ENCODE results near the gene FRG2C.
"Not testable (repeated sequence)": the region's sequence is repeated elsewhere in the genome, so short reads cannot be mapped to it uniquely, and the experiment has no call there.

Gene FRG2C

DNA sequence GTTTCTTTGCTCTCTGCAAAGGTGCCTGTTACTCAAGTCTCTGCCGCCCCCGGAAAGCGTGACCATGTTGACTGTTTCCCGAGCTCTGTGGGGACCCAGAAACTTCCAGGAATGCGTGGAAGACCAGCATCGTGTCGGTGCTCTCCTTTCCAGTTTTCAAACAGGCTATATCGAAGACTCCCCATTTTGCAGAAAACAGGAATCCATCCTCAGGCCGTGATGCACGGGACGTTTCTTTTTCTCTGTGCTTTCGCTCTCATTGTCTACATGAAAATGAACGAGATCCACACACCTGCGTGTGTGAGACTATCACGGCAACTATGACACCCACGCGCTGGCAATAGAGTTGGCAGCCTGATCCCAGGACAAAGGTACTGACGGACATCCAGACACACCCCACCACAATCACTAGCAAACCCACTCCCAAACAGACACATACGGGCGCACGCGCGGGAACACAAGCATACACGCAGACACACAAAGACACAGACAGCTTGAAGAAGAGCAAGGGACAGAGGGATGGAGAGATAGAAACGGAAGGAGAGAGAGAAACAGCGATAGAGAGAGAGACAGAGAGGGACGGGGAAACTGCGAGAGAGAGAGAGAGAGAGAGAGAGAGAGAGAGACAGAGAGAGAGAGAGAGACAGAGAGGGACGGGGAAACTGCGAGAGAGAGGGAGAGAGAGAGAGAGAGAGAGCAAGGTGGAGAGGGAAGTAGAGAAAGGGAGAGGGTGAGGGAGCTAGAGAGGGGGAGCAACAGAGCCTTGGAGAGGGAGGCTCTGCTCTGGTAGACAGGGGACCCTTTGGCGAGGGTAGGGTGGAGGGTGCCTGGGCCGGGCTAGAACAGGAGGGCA lies 7.4 kb downstream of the FRG2C start:
- H3K36me3 ChIP-seq (ENCODE audit: control insufficient read depth, insufficient read depth, low read length); H3K4me1 ChIP-seq (ENCODE audit: control insufficient read depth, insufficient read depth, low read length); H3K9me3 ChIP-seq (ENCODE audit: control insufficient read depth, insufficient read depth, low read length); H3K9ac ChIP-seq (ENCODE audit: low read depth, low read length): not testable (repeated sequence)
- peaks cover 77% of the 10 kb centered on the region for H3K27me3 ChIP-seq (ENCODE audit: control insufficient read depth, insufficient read depth, low read length)
- H3K4me3 ChIP-seq (ENCODE audit: low read depth, low read length): peak overlapping the region; percentile 66

DNA sequence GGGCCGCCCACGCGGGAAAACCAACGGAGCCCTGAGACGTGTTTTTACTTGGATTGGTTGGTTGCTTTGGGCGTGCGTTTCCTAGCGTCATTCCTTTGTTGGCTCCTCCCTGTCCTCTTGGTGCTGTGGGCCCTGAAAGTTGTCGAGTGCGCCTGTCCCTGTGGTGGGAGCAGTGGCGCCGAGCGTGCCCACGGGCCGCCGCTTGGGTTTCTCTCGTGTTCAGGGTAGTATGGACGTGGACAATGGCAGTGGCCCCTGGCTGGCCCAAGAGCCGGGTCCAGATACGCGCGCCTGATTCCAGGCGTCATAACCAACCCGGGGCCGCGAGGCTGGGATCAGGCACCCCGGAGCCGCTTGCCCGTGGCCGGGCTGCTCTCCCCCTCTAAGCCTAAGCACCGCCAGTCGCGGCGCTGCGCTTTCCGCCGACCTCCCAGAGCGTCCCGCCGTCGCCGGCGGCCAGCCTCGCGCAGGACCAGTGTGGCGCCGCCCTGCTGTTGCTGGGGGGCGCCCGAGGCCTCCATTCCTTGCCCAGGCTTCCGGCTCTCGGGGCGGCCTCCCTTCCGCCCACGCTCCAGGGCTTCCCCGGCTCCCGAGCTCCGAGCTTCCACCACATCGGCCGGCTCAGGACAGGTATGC lies 8.1 kb downstream of the FRG2C start:
- not testable (repeated sequence) for H3K9ac ChIP-seq (ENCODE audit: low read depth, low read length)
- Histone ChIP-seq H3K4me3 (ENCODE audit: low read depth, low read length) (peak overlapping the region; percentile 66), H3K27me3 (ENCODE audit: control insufficient read depth, insufficient read depth, low read length) (peaks cover 69% of the 10 kb centered on the region)

DNA sequence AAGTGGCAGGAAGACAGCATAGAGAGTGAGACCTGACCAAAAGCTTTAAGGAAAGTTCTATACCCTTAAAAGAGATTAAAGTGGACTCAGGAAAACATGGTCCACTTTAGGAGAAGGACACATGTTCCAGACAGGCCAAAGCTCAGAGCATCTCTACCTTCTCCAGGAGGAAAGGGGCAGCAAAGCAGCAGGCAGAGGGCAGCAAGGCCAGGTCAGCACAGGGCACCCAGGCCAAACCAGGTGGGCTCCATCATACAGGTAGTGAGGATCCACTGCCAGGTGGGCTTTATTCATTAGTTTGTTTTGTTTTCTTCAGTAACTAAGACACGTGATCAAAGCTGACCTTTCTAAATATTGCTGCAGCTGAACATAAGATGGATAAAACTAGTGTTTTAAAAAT lies 19.8 kb downstream of the FRG2C start:
- H3K36me3 ChIP-seq (ENCODE audit: control insufficient read depth, insufficient read depth, low read length); H3K4me3 ChIP-seq (ENCODE audit: low read depth, low read length); H3K9me3 ChIP-seq (ENCODE audit: control insufficient read depth, insufficient read depth, low read length); H3K9ac ChIP-seq (ENCODE audit: low read depth, low read length); H3K4me1 ChIP-seq (ENCODE audit: control insufficient read depth, insufficient read depth, low read length); H3K27me3 ChIP-seq (ENCODE audit: control insufficient read depth, insufficient read depth, low read length): not testable (repeated sequence)

More for the DNA sequence above, 8.1 kb downstream of the FRG2C start:
- H3K4me1 ChIP-seq (ENCODE audit: control insufficient read depth, insufficient read depth, low read length); H3K9me3 ChIP-seq (ENCODE audit: control insufficient read depth, insufficient read depth, low read length); H3K36me3 ChIP-seq (ENCODE audit: control insufficient read depth, insufficient read depth, low read length): not testable (repeated sequence)

DNA sequence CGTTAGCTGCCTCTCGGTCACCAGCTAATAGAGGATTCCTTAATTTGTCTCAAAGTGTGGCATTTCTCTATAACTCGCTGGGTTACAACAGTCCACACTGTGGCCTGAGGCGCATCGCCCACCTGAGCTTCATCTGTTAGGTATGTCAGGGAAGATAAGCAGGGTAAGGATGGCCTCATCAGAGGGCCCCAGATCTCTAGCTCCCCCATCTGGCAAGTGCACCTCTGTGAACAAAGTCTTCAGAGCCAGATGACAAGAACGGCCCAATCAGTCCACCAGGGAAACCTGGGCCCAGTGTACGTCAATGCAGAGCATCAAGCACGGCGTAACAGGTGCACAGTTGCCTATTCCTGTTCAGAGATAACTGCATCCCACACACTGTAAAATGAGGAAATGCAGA lies 23.2 kb downstream of the FRG2C start:
- no peak overlapping the region for H3K4me3 ChIP-seq (ENCODE audit: low read depth, low read length)
- H3K27me3 ChIP-seq (ENCODE audit: control insufficient read depth, insufficient read depth, low read length): no peaks in the 10 kb centered on the region

DNA sequence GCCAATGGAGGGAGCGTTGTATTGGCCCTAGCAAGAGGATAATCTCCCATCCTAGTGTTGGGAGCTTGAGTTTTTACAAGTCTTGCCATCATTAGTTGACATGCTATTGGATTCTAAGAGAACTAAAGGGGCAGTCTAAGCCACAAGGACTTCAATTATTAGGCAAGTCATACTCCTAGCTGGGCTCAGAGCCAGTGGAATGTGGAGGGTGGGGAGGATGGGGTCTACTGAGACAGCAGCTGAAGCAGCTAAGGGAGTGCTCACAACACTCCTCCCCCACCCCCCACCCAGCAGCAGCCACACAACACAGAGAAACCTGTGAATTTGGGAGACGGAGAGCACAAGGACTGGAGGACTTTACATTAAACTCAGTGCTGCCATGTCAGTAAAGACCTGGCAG lies 27.9 kb downstream of the FRG2C start:
- no peak overlapping the region for H3K9ac ChIP-seq (ENCODE audit: low read depth, low read length)
- no peaks in the 10 kb centered on the region for H3K36me3 ChIP-seq (ENCODE audit: control insufficient read depth, insufficient read depth, low read length)
- H3K27me3 ChIP-seq (ENCODE audit: control insufficient read depth, insufficient read depth, low read length): no peaks in the 10 kb centered on the region
- H3K4me3 ChIP-seq (ENCODE audit: low read depth, low read length): no peak overlapping the region
- no peaks in the 10 kb centered on the region for H3K4me1 ChIP-seq (ENCODE audit: control insufficient read depth, insufficient read depth, low read length)
- H3K9me3 ChIP-seq (ENCODE audit: control insufficient read depth, insufficient read depth, low read length): no peaks in the 10 kb centered on the region

More for the DNA sequence above, 23.2 kb downstream of the FRG2C start:
- no peak overlapping the region for H3K9ac ChIP-seq (ENCODE audit: low read depth, low read length)
- H3K36me3 ChIP-seq (ENCODE audit: control insufficient read depth, insufficient read depth, low read length): no peaks in the 10 kb centered on the region
- no peaks in the 10 kb centered on the region for H3K9me3 ChIP-seq (ENCODE audit: control insufficient read depth, insufficient read depth, low read length)
- no peaks in the 10 kb centered on the region for H3K4me1 ChIP-seq (ENCODE audit: control insufficient read depth, insufficient read depth, low read length)
